ENCODE data around the gene NEO1. TPM values are rescaled to one million over a fixed set of nuclear protein-coding genes. Genes with fewer than 3 reads are reported as not detected.

Gene NEO1
- total and polyA plus RNA-seq, 9 of the 15 experiments (the other 6 are each of a cell fraction or from before 2014, with no cell fraction given): 0.08 to 1.7 (median 0.48) TPM

DNA sequence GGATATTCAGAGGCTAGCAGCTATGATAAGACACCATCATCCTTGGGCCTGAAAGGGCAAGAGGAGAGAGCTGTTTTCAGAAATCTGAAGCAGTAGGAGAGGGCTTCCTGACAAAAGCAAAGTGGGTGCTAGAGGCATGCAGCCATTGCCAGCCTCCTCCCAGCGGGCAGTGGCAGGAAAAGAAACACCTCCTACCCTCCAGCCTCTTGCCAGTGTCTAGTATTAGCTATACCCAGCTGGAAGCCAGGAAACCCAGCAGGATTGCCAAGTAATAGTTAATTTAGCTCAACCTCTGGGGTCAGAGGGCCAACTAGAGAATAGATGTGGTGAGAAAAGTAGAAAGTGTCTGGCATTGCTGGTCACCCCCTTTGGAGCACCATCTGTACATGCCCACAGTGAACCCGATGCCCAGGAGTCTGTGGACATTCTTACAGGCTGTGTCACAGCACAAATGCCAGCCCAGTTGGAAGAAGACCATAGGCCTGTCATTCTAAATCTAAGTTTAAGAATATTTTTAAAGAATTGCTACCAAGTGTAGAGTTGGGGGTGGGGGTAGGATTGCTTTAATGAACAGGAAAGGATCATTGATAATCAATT lies 231.2 kb downstream of the NEO1 start (continued):
- TF ChIP-seq KLF13 (tag; IDR thresholded peaks at IDR 0.05; ENCODE audit: borderline replicate concordance, low read depth) (no peak), RFX7 (CRISPR knock-in tag; IDR thresholded peaks at IDR 0.05) (no peak), ARHGAP35 (IDR thresholded peaks at IDR 0.05; ENCODE audit: partially characterized antibody) (no peak), MAFG (tag; conservative IDR thresholded peaks at IDR 0.05) (no peak), TOE1 (IDR thresholded peaks at IDR 0.05; ENCODE audit: borderline replicate concordance) (no peak), TOE1 (CRISPR knock-in tag; IDR thresholded peaks at IDR 0.05; ENCODE audit: borderline replicate concordance, low read depth) (no peak), POLR2B (IDR thresholded peaks at IDR 0.05; ENCODE audit: low read depth, partially characterized antibody) (no peak)
- TF ChIP-seq, protein P1, sequence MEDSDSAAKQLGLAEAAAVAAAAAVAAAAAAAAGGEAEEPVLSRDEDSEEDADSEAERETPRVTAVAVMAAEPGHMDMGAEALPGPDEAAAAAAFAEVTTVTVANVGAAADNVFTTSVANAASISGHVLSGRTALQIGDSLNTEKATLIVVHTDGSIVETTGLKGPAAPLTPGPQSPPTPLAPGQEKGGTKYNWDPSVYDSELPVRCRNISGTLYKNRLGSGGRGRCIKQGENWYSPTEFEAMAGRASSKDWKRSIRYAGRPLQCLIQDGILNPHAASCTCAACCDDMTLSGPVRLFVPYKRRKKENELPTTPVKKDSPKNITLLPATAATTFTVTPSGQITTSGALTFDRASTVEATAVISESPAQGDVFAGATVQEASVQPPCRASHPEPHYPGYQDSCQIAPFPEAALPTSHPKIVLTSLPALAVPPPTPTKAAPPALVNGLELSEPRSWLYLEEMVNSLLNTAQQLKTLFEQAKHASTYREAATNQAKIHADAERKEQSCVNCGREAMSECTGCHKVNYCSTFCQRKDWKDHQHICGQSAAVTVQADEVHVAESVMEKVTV (CRISPR knock-in tag; IDR thresholded peaks at IDR 0.05): no peak

DNA sequence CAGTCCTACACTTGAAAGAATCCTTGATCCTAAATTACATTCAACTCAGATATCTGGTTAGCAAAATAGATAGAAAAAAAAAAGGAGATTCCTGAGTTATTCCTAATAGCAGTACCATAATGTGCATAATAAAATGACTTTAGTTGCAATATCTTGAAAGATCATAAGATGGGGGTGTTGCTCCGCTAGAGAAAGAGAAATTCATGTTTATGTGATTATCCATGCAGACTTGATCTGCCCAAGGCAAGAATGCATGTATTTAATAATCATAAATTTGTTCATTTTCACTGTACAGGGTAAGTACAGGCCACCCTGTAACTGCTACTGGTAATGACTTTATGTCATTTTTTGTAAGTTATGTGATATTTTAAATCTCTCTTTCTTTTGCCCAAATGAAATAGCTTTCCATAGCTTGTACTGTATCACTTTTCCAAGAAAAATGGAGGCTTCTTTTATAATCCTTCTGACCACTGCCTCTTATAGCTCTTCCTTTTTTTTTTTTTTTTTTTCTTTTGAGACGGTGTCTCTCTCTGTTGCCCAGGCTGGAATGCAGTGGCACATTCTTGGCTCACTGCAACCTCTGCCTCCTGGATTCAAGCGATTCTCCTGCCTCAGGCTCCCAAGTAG lies 231.9 kb downstream of the NEO1 start:
- 0% methylated on average over 2 of the region's 3 CpGs for WGBS (ENCODE audit: insufficient coverage, low coverage, missing lambda C conversion rate)
- FAIRE-seq: peak; percentile 51
- intact Hi-C loops (cut with micrococcal nuclease): loop anchor here (1.0 kb wide), 1 partner anchor 416 kb away; no protein-coding TSS in a partner anchor
- TF ChIP-seq, protein P2, sequence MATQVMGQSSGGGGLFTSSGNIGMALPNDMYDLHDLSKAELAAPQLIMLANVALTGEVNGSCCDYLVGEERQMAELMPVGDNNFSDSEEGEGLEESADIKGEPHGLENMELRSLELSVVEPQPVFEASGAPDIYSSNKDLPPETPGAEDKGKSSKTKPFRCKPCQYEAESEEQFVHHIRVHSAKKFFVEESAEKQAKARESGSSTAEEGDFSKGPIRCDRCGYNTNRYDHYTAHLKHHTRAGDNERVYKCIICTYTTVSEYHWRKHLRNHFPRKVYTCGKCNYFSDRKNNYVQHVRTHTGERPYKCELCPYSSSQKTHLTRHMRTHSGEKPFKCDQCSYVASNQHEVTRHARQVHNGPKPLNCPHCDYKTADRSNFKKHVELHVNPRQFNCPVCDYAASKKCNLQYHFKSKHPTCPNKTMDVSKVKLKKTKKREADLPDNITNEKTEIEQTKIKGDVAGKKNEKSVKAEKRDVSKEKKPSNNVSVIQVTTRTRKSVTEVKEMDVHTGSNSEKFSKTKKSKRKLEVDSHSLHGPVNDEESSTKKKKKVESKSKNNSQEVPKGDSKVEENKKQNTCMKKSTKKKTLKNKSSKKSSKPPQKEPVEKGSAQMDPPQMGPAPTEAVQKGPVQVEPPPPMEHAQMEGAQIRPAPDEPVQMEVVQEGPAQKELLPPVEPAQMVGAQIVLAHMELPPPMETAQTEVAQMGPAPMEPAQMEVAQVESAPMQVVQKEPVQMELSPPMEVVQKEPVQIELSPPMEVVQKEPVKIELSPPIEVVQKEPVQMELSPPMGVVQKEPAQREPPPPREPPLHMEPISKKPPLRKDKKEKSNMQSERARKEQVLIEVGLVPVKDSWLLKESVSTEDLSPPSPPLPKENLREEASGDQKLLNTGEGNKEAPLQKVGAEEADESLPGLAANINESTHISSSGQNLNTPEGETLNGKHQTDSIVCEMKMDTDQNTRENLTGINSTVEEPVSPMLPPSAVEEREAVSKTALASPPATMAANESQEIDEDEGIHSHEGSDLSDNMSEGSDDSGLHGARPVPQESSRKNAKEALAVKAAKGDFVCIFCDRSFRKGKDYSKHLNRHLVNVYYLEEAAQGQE (IDR thresholded peaks at IDR 0.05; ENCODE audit: borderline replicate concordance): peak; percentile 26; the same call in 1 of the 2 replicates
- TF ChIP-seq, protein P2 (CRISPR knock-in tag; IDR thresholded peaks at IDR 0.05; ENCODE audit: low read depth): no peak

More for the DNA sequence above, 231.9 kb downstream of the NEO1 start:
- no peak overlapping the region for H3K4me2 ChIP-seq (ENCODE audit: insufficient read depth, low read length)
- no peak overlapping the region for H3K4me3 ChIP-seq
- H3K27me3 ChIP-seq (ENCODE audit: control insufficient read depth in 2 of 2, insufficient read depth in 2 of 2, low read length in 2 of 2): peaks cover 10 to 14% of the 10 kb centered on the region in 2 experiments; a peak in 4 of 5 replicates
- H3K79me2 ChIP-seq (ENCODE audit: control insufficient read depth, insufficient read depth, low read length): no peaks in the 10 kb centered on the region
- H3K36me3 ChIP-seq (ENCODE audit: control insufficient read depth, insufficient read depth, low read length): no peaks in the 10 kb centered on the region
- no peak overlapping the region for H3K9ac ChIP-seq (ENCODE audit: insufficient read depth in 1 of 2, low read depth in 2 of 2, low read length in 2 of 2)
- H2AFZ ChIP-seq (ENCODE audit: low read depth, low read length): no peak overlapping the region
- no peaks in the 10 kb centered on the region for H3K9me1 ChIP-seq (ENCODE audit: control insufficient read depth, insufficient read depth, low read length)
- CTCF ChIA-PET (ENCODE audit: low intra/inter-chr PET ratio): interaction anchor here (0.7 to 1.8 kb wide), 6 partner anchors 8 to 1023 kb away, joined by 3 to 7 read pairs (median 4); no protein-coding TSS in a partner anchor
- no peaks in the 10 kb centered on the region for H4K20me1 ChIP-seq (replicated peaks; ENCODE audit: control insufficient read depth, insufficient read depth, low read length)
- in situ Hi-C loops (cut with MboI): no loop called here
- H3K9me3 ChIP-seq (replicated peaks; ENCODE audit: control insufficient read depth, insufficient read depth, low read depth, low read length): no peaks in the 10 kb centered on the region
- BruUV-seq (replicated peaks): no TSS peak
- POLR2A ChIA-PET: no interaction called here
- no peak overlapping the region for H3K27ac ChIP-seq (ENCODE audit: extremely low read depth, low read depth, low read length)
- DNase-seq (ENCODE audit: extremely low read depth in 1 of 4, low spot score in 3 of 4): peak in 1 of 4 experiments; percentile 21
- no peaks in the 10 kb centered on the region for H3K4me1 ChIP-seq (replicated peaks in 1 of 2; ENCODE audit: control insufficient read depth in 2 of 2, insufficient read depth in 2 of 2, low read length in 2 of 2)
- ATAC-seq: 0 out of 3 replicates have a peak, but pooled peaks have one; percentile 48
